GM12801 (cell line): ENCODE measurements around the gene TRAPPC14.

ENCODE experiments used
- CTCF ChIP-seq: IDR thresholded peaks from one replicate; pipeline ENCODE4 v1.5.1; 2011; ENCODE audit warnings: control low read depth; ENCODE audit not compliant: insufficient read length; ENCODE audit errors: extremely low read depth

TRAPPC14 gene

GRCh38 chr7:100137851-100138760 lies 20.4 kb downstream of the TRAPPC14 start:
- no peak for TF ChIP-seq CTCF

GRCh38 chr7:100132697-100133151 lies 25.8 kb downstream of the TRAPPC14 start:
- peak; percentile 39 for TF ChIP-seq CTCF

- TF ChIP-seq CTCF = no peak
Observed at GRCh38 chr7:100132126-100132525, 26.4 kb downstream of the TRAPPC14 start.

GRCh38 chr7:100130608-100131453 lies 27.7 kb downstream of the TRAPPC14 start:
- no peak for TF ChIP-seq CTCF

GRCh38 chr7:100128637-100128963 lies 29.9 kb downstream of the TRAPPC14 start:
- TF ChIP-seq CTCF = no peak

GRCh38 chr7:100127866-100128636 lies 30.5 kb downstream of the TRAPPC14 start:
- no peak for TF ChIP-seq CTCF
